Head of caudate nucleus (tissue), 42 donors: ENCODE data around the gene IFT57.
A peak's percentile ranks its signal among the peaks of the same experiment; 100 is the strongest.

Source experiments
- DNase-seq, 42 donors: peaks; one replicate each; pipeline versions ENCODE4 v3.0.0 to v3.0.0-alpha.2; 2020 to 2021; ENCODE audit warnings: mixed read lengths in 7 of 42
- intact Hi-C: fragments of 100-400 bp; cut with DNase I; formaldehyde crosslinking; loops from one replicate; pipeline ENCODE4 v1.15.0; 2022

IFT57 gene

GRCh38 chr3:108133048-108133369 lies 89.2 kb downstream of the IFT57 start:
- no peak for DNase-seq
- intact Hi-C loops = no loop called here

- intact Hi-C loops = no loop called here
- no peak for DNase-seq
Measured at GRCh38 chr3:108131475-108132134, 90.6 kb downstream of the IFT57 start.

GRCh38 chr3:108130701-108131474 lies 91.3 kb downstream of the IFT57 start:
- no peak for DNase-seq
- intact Hi-C loops = no loop called here

GRCh38 chr3:108130236-108130635 lies 92.0 kb downstream of the IFT57 start:
- intact Hi-C loops = no loop called here
- DNase-seq = no peak

- intact Hi-C loops = no loop called here
- no peak for DNase-seq
Measured at GRCh38 chr3:108127301-108127988, 94.8 kb downstream of the IFT57 start.

GRCh38 chr3:108126348-108126747 lies 95.9 kb downstream of the IFT57 start:
- DNase-seq = no peak
- intact Hi-C loops = no loop called here

GRCh38 chr3:108125550-108126071 lies 96.6 kb downstream of the IFT57 start:
- intact Hi-C loops = no loop called here
- no peak for DNase-seq

GRCh38 chr3:108125153-108125543 lies 97.1 kb downstream of the IFT57 start:
- intact Hi-C loops = no loop called here
- no peak for DNase-seq

- intact Hi-C loops = no loop called here
- peak in 5 of 42 donors; percentile 11 to 45 (median 35) for DNase-seq
Measured at GRCh38 chr3:108124337-108125152, 97.7 kb downstream of the IFT57 start.

- intact Hi-C loops = no loop called here
Measured at GRCh38 chr3:108123326-108123725, 98.9 kb downstream of the IFT57 start.

GRCh38 chr3:108122276-108122675 lies 99.9 kb downstream of the IFT57 start:
- intact Hi-C loops = no loop called here
- no peak for DNase-seq

More at GRCh38 chr3:108123326-108123725, 98.9 kb downstream of the IFT57 start:
- peak in 1 of 42 donors; percentile 17 for DNase-seq

GRCh38 chr3:108119398-108120104 lies 102.7 kb downstream of the IFT57 start:
- no peak for DNase-seq
- intact Hi-C loops = no loop called here

- intact Hi-C loops = no loop called here
- peak in 28 of 42 donors; percentile 13 to 85 (median 48) for DNase-seq
Measured at GRCh38 chr3:108118038-108118768, 104.0 kb downstream of the IFT57 start.

- intact Hi-C loops = no loop called here
- peak in 2 of 42 donors; percentile 16 to 43 for DNase-seq
Measured at GRCh38 chr3:108117241-108117775, 104.9 kb downstream of the IFT57 start.

- intact Hi-C loops = no loop called here
- DNase-seq = peak in 14 of 42 donors; percentile 14 to 67 (median 38)
Measured at GRCh38 chr3:108114423-108115065, 107.7 kb downstream of the IFT57 start.

GRCh38 chr3:108113975-108114374 lies 108.2 kb downstream of the IFT57 start:
- intact Hi-C loops = no loop called here

GRCh38 chr3:108110934-108111333 lies 111.3 kb downstream of the IFT57 start:
- no peak for DNase-seq
- intact Hi-C loops = no loop called here

More at GRCh38 chr3:108113975-108114374, 108.2 kb downstream of the IFT57 start:
- DNase-seq = no peak
